ENCODE data around the gene SORL1. TPM values are rescaled to one million over a fixed set of nuclear protein-coding genes. Genes with fewer than 3 reads are reported as not detected.

The SORL1 gene
- polyA plus RNA-seq, 3 donors = 52.5 to 61.9 (median 59.4) TPM

GRCh38 chr11:121670266-121670665, 218.2 kb downstream of the SORL1 start:
- intact Hi-C loops (cut with micrococcal nuclease) = no loop called here
- Histone ChIP-seq H4K20me1 (ENCODE audit: insufficient read depth, low read length) (no peaks in the 10 kb centered on the region), H3K36me3 (replicated peaks in 1 of 2; ENCODE audit: control insufficient read depth in 1 of 2, insufficient read depth in 2 of 2, low read length in 2 of 2) (no peaks in the 10 kb centered on the region), H3K4me3 (replicated peaks in 1 of 3; ENCODE audit: low read depth in 2 of 3, low read length in 3 of 3) (no peak overlapping the region), H3K4me2 (replicated peaks; ENCODE audit: extremely low read depth, low read length, poor library complexity, severe bottlenecking) (no peak overlapping the region), H3K9ac (ENCODE audit: insufficient read depth, low read length, poor library complexity, severe bottlenecking) (no peak overlapping the region), H3K27ac (ENCODE audit: low read depth in 1 of 2, low read length in 2 of 2) (no peak overlapping the region), H3K79me2 (ENCODE audit: insufficient read depth, low read length) (no peaks in the 10 kb centered on the region), H3K9me3 (replicated peaks in 1 of 2; ENCODE audit: control insufficient read depth in 1 of 2, insufficient read depth in 1 of 2, low read length in 2 of 2) (no peaks in the 10 kb centered on the region), H2AFZ (ENCODE audit: insufficient read depth, low read depth, low read length, poor library complexity, severe bottlenecking) (no peak overlapping the region), H3K27me3 (ENCODE audit: control insufficient read depth in 2 of 2, insufficient read depth in 2 of 2, low read length in 2 of 2) (peaks cover 0 to 1% of the 10 kb centered on the region in 2 donors), H3K4me1 (ENCODE audit: control insufficient read depth in 1 of 2, insufficient read depth in 2 of 2, low read length in 2 of 2) (no peaks in the 10 kb centered on the region)
- Mint-ChIP-seq H3K9me3 (peaks cover 0 to 3% (median 1%) of the 10 kb centered on the region in 7 donors), H3K27me3 (ENCODE audit: low read depth in 3 of 3) (peaks cover 0 to 5% (median 1%) of the 10 kb centered on the region in 3 donors), H3K36me3 (no peaks in the 10 kb centered on the region), H3K27ac (no peak overlapping the region), H3K4me3 (no peak overlapping the region), H3K4me1 (no peaks in the 10 kb centered on the region)
- TF ChIP-seq, protein P1, sequence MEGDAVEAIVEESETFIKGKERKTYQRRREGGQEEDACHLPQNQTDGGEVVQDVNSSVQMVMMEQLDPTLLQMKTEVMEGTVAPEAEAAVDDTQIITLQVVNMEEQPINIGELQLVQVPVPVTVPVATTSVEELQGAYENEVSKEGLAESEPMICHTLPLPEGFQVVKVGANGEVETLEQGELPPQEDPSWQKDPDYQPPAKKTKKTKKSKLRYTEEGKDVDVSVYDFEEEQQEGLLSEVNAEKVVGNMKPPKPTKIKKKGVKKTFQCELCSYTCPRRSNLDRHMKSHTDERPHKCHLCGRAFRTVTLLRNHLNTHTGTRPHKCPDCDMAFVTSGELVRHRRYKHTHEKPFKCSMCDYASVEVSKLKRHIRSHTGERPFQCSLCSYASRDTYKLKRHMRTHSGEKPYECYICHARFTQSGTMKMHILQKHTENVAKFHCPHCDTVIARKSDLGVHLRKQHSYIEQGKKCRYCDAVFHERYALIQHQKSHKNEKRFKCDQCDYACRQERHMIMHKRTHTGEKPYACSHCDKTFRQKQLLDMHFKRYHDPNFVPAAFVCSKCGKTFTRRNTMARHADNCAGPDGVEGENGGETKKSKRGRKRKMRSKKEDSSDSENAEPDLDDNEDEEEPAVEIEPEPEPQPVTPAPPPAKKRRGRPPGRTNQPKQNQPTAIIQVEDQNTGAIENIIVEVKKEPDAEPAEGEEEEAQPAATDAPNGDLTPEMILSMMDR (IDR thresholded peaks at IDR 0.05) = no peak
- 100% methylated on average over 1 of the region's 3 CpGs for WGBS (ENCODE audit: insufficient coverage)
- no peak for DNase-seq

GRCh38 chr11:121670805-121671282, 218.7 kb downstream of the SORL1 start:
- H3K27ac ChIP-seq (ENCODE audit: low read depth in 1 of 2, low read length in 2 of 2) = no peak overlapping the region
- WGBS (ENCODE audit: insufficient coverage) = 96% methylated on average over 4 of the region's 5 CpGs
- intact Hi-C loops (cut with micrococcal nuclease) = no loop called here

More at GRCh38 chr11:121670805-121671282, 218.7 kb downstream of the SORL1 start:
- Mint-ChIP-seq H3K27me3 (ENCODE audit: low read depth in 3 of 3) (peaks cover 0 to 5% (median 1%) of the 10 kb centered on the region in 3 donors), H3K27ac (no peak overlapping the region), H3K9me3 (peaks cover 0 to 3% (median 1%) of the 10 kb centered on the region in 7 donors), H3K4me3 (no peak overlapping the region), H3K36me3 (no peaks in the 10 kb centered on the region), H3K4me1 (no peaks in the 10 kb centered on the region)
- Histone ChIP-seq H3K9ac (ENCODE audit: insufficient read depth, low read length, poor library complexity, severe bottlenecking) (no peak overlapping the region), H3K4me1 (ENCODE audit: control insufficient read depth in 1 of 2, insufficient read depth in 2 of 2, low read length in 2 of 2) (no peaks in the 10 kb centered on the region), H4K20me1 (ENCODE audit: insufficient read depth, low read length) (no peaks in the 10 kb centered on the region), H3K27me3 (ENCODE audit: control insufficient read depth in 2 of 2, insufficient read depth in 2 of 2, low read length in 2 of 2) (no peaks in the 10 kb centered on the region), H3K9me3 (replicated peaks in 1 of 2; ENCODE audit: control insufficient read depth in 1 of 2, insufficient read depth in 1 of 2, low read length in 2 of 2) (no peaks in the 10 kb centered on the region), H2AFZ (ENCODE audit: insufficient read depth, low read depth, low read length, poor library complexity, severe bottlenecking) (no peak overlapping the region), H3K4me3 (replicated peaks in 1 of 3; ENCODE audit: low read depth in 2 of 3, low read length in 3 of 3) (no peak overlapping the region), H3K79me2 (ENCODE audit: insufficient read depth, low read length) (no peaks in the 10 kb centered on the region), H3K36me3 (replicated peaks in 1 of 2; ENCODE audit: control insufficient read depth in 1 of 2, insufficient read depth in 2 of 2, low read length in 2 of 2) (no peaks in the 10 kb centered on the region), H3K4me2 (replicated peaks; ENCODE audit: extremely low read depth, low read length, poor library complexity, severe bottlenecking) (no peak overlapping the region)
- TF ChIP-seq, protein P1 (IDR thresholded peaks at IDR 0.05) = no peak
- DNase-seq = no peak

All from CD14-positive monocyte (primary cell).